CD4-positive, alpha-beta T cell (primary cell): ENCODE data around the gene ADAM10. TPM values are rescaled to one million over a fixed set of nuclear protein-coding genes. Genes with fewer than 3 reads are reported as not detected.

Source experiments
- ATAC-seq: fragments of 200-7000 bp; cut with Tn5 transposase; one replicate; pipeline ENCODE4 v1.10.0; 2022; ENCODE audit warnings: mild to moderate bottlenecking; ENCODE audit not compliant: poor library complexity
- CTCF ChIA-PET: fragments of 350-600 bp; sonication (Branson Sonifier 250); formaldehyde crosslinking; loops from one replicate; lab custom pipeline; 2021; ENCODE audit warnings: antibody characterized with exemption, inconsistent platforms; lab: Charles Lee
- POLR2A ChIA-PET: fragments of 350-600 bp; sonication (Branson Sonifier 250); formaldehyde crosslinking; loops from one replicate; lab custom pipeline; 2021; ENCODE audit warnings: antibody characterized with exemption, inconsistent platforms; lab: Charles Lee
- DNase-seq, 14 experiments: peaks; one replicate each; pipeline ENCODE4 v3.0.0-alpha.2; 2013 to 2020; ENCODE audit warnings: mixed read lengths in 2 of 14
- H3K27ac ChIP-seq, 2 donors: one replicate each; pipeline versions ENCODE4 v1.5.1 to v1.7.0; 2013; ENCODE audit warnings: low read length in 2 of 2, low read depth in 1 of 2, mild to moderate bottlenecking in 1 of 2
- H3K27me3 ChIP-seq, 2 experiments: 1 replicate in 1 of 2; 2 replicates in 1 of 2; pipeline versions ENCODE4 v1.6.1 to v1.7.0; 2013; ENCODE audit warnings: low read length in 2 of 2, control low read depth in 1 of 2, mild to moderate bottlenecking in 1 of 2, moderate library complexity in 1 of 2; ENCODE audit not compliant: insufficient read depth in 2 of 2, control insufficient read depth in 1 of 2
- H3K36me3 ChIP-seq: one replicate; pipeline ENCODE4 v1.6.1; 2013; ENCODE audit warnings: low read length, control low read depth; ENCODE audit not compliant: insufficient read depth
- H3K4me1 ChIP-seq: one replicate; pipeline ENCODE4 v1.6.1; 2013; ENCODE audit warnings: low read length, control low read depth; ENCODE audit not compliant: insufficient read depth
- H3K4me3 ChIP-seq: one replicate; pipeline ENCODE4 v1.5.1; 2013; ENCODE audit warnings: mild to moderate bottlenecking, low read length, moderate library complexity
- H3K9me3 ChIP-seq, 2 experiments: 1 replicate in 1 of 2; 2 replicates in 1 of 2; pipeline versions ENCODE4 v1.6.1 to v1.7.0; 2013; ENCODE audit warnings: low read length in 2 of 2, mild to moderate bottlenecking in 2 of 2, control low read depth in 1 of 2, moderate library complexity in 1 of 2; ENCODE audit not compliant: control insufficient read depth in 1 of 2, insufficient read depth in 1 of 2
- H3K27ac Mint-ChIP-seq: one replicate; pipeline ENCODE4 v1.8.0; 2020; ENCODE audit warnings: mixed read lengths
- H3K27me3 Mint-ChIP-seq: one replicate; pipeline ENCODE4 v1.8.0; 2021; ENCODE audit warnings: mixed read lengths
- H3K36me3 Mint-ChIP-seq: one replicate; pipeline ENCODE4 v1.8.0; 2021; ENCODE audit warnings: low read depth, mixed read lengths
- H3K4me1 Mint-ChIP-seq: one replicate; pipeline ENCODE4 v1.8.0; 2021; ENCODE audit warnings: low read depth, mixed read lengths
- H3K4me3 Mint-ChIP-seq: one replicate; pipeline ENCODE4 v1.8.0; 2020; ENCODE audit warnings: mild to moderate bottlenecking, mixed read lengths
- H3K9me3 Mint-ChIP-seq: one replicate; pipeline ENCODE4 v1.8.0; 2020; ENCODE audit warnings: mixed read lengths
- CTCF ChIP-seq: fragments of 200-600 bp; IDR thresholded peaks from one replicate; pipeline ENCODE4 v1.8.0; 2022; ENCODE audit warnings: antibody characterized with exemption, mild to moderate bottlenecking
- intact Hi-C, 2 experiments: fragments of 100-400 bp; cut with DNase I in 1 of 2; cut with micrococcal nuclease in 1 of 2; formaldehyde crosslinking; loops; one replicate each; pipeline versions ENCODE4 v1.15.1 to v1.9.0; 2023 to 2025; cut with DNase I, micrococcal nuclease
- total RNA-seq, 174 experiments: library from RNA in 2 of 174; stranded (reverse) in 2 of 174; gene quantifications; one replicate each; pipeline ENCODE4 v1.2.3 and lab custom pipeline; 2021 to 2026

The ADAM10 gene
- total RNA-seq, 2 experiments from 2014 or later, result 70.5 to 80.4 TPM

GRCh38 chr15:58737298-58737697 lies 12.2 kb downstream of the ADAM10 start:
- intact Hi-C loops, result loop anchor here in 1 of 2 experiments (2.0 kb wide), 1 partner anchor 20 kb away; no protein-coding TSS in a partner anchor
- peaks cover 86% of the 10 kb centered on the region for H3K4me1 Mint-ChIP-seq
- no peaks in the 10 kb centered on the region for H3K27me3 ChIP-seq
- no peak for ATAC-seq
- no peaks in the 10 kb centered on the region for H3K27me3 Mint-ChIP-seq
- H3K9me3 Mint-ChIP-seq, result no peaks in the 10 kb centered on the region
- POLR2A ChIA-PET, result interaction anchor here (1.0 to 2.4 kb wide), 3 partner anchors 8 to 13 kb away, joined by 4 to 11 read pairs (median 8); partner anchors contain the start of gene ADAM10
- H3K4me1 ChIP-seq, result peaks cover 8% of the 10 kb centered on the region
- no peak for TF ChIP-seq CTCF
- H3K36me3 ChIP-seq, result no peaks in the 10 kb centered on the region
- CTCF ChIA-PET, result no interaction called here
- no peak overlapping the region for H3K27ac ChIP-seq
- no peak overlapping the region for H3K4me3 Mint-ChIP-seq
- H3K36me3 Mint-ChIP-seq, result peaks cover 6% of the 10 kb centered on the region
- no peak overlapping the region for H3K4me3 ChIP-seq
- no peak for DNase-seq
- H3K9me3 ChIP-seq, result no peaks in the 10 kb centered on the region
- no peak overlapping the region for H3K27ac Mint-ChIP-seq

- Histone ChIP-seq H3K36me3 (no peaks in the 10 kb centered on the region), H3K27ac (no peak overlapping the region), H3K9me3 (no peaks in the 10 kb centered on the region), H3K27me3 (no peaks in the 10 kb centered on the region), H3K4me1 (peaks cover 20% of the 10 kb centered on the region), H3K4me3 (no peak overlapping the region)
- peaks cover 83% of the 10 kb centered on the region for H3K4me1 Mint-ChIP-seq
- POLR2A ChIA-PET, result interaction anchor here (1.6 to 2.1 kb wide), 2 partner anchors 9 to 14 kb away, joined by 4 to 8 read pairs; no protein-coding TSS in a partner anchor
- no peak for ATAC-seq
- no peaks in the 10 kb centered on the region for H3K9me3 Mint-ChIP-seq
- peaks cover 14% of the 10 kb centered on the region for H3K36me3 Mint-ChIP-seq
- H3K27ac Mint-ChIP-seq, result no peak overlapping the region
- intact Hi-C loops, result loop anchor here in 1 of 2 experiments (2.0 kb wide), 1 partner anchor 19 kb away; no protein-coding TSS in a partner anchor
- DNase-seq, result no peak
- CTCF ChIA-PET, result no interaction called here
- no peaks in the 10 kb centered on the region for H3K27me3 Mint-ChIP-seq
- TF ChIP-seq CTCF, result no peak
- peak overlapping the region; percentile 2 for H3K4me3 Mint-ChIP-seq
These were observed 13.4 kb downstream of the ADAM10 start for GRCh38 chr15:58736018-58736643.

- H3K27me3 ChIP-seq, result no peaks in the 10 kb centered on the region
- H3K36me3 ChIP-seq, result peaks cover under 1% of the 10 kb centered on the region
- DNase-seq (no peak), ATAC-seq (no peak)
- intact Hi-C loops, result no loop called here
- ChIA-PET CTCF (no interaction called here), POLR2A (interaction anchor here (1.3 to 1.6 kb wide), 2 partner anchors 15 to 36 kb away, joined by 4 read pairs; partner anchors contain the start of gene MINDY2)
- Mint-ChIP-seq H3K27ac (peak overlapping the region; percentile 8), H3K27me3 (no peaks in the 10 kb centered on the region), H3K36me3 (peaks cover 25% of the 10 kb centered on the region), H3K4me3 (no peak overlapping the region), H3K4me1 (peaks cover 86% of the 10 kb centered on the region), H3K9me3 (no peaks in the 10 kb centered on the region)
- H3K27ac ChIP-seq, result no peak overlapping the region
- peaks cover 21% of the 10 kb centered on the region for H3K4me1 ChIP-seq
- TF ChIP-seq CTCF, result no peak
- no peaks in the 10 kb centered on the region for H3K9me3 ChIP-seq
- no peak overlapping the region for H3K4me3 ChIP-seq
These were observed 14.6 kb downstream of the ADAM10 start for GRCh38 chr15:58734859-58735258.
